Non-pigmented ciliary epithelial cell (primary cell): ENCODE measurements around the gene TINAG.

Experiments used
- DNase-seq: peaks from one replicate; pipeline ENCODE4 v3.0.0-alpha.2; 2010; ENCODE audit warnings: low read depth

TINAG gene, protein sequence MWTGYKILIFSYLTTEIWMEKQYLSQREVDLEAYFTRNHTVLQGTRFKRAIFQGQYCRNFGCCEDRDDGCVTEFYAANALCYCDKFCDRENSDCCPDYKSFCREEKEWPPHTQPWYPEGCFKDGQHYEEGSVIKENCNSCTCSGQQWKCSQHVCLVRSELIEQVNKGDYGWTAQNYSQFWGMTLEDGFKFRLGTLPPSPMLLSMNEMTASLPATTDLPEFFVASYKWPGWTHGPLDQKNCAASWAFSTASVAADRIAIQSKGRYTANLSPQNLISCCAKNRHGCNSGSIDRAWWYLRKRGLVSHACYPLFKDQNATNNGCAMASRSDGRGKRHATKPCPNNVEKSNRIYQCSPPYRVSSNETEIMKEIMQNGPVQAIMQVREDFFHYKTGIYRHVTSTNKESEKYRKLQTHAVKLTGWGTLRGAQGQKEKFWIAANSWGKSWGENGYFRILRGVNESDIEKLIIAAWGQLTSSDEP

DNA sequence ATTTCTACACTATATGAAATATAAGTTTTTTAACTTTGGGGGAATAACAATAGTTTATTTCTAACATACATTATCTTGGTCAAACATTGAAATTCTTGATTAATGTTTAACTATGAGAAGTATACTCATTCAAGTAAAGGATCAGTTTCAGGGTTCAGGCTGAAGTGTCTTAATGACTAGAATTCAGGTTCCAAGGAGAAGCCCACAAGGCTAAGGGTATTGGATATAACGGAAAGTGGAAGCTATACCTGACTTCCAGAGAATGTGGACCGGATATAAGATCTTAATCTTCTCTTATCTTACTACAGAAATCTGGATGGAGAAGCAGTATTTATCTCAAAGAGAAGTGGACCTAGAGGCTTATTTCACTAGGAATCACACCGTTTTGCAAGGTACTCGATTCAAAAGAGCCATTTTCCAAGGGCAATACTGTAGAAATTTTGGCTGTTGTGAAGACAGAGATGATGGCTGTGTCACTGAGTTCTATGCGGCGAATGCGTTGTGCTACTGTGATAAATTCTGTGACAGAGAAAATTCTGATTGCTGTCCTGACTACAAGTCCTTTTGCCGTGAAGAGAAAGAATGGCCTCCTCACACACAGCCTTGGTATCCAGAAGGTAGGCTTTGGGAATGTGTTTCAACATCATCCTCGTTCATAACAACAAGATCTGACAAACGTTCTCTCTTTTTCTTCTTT lies at the start of gene TINAG:
Gene TINAG (plus strand): TSS at position 153 of the 697 bp plus-strand sequence. CDS start 110 bp downstream, at position 263.
- no peak for DNase-seq

DNA sequence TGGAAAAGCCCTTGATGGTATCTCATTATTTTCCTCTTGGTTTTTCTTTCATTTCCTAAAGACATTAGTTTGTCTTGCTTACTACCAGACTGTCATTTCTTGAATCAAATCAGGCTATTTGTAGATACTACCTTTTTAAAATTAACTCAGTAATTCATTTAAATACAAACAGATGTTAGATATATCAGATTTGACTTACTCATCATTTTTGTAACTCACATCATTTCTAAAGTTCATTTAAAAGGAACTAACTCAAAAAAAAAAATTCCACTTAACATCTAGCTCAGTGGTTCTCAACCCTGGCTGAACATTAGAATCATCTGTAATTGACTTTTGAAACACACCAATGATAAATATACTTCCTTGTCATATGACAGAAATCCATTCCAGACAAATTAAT lies 48.2 kb upstream of the TINAG start:
- no peak for DNase-seq

DNA sequence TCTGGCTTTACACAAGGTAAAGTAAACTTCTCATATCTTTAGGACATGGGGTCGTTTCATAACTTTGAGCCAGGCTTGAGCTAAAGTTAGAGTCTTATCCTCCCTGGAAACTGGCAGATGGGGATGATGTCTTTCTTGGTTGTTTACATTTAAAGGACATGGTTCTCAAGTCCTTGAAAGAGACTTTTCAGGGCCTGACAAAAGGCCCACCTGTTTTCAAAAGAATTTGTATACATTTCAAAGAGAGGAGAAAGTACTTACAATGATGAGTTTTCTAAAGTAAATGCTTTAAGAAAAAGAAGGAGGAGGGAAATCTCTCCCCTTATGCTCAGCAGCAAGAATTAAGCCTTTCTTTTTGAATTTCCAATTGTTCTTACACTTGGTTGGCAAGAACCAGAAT lies 45.7 kb upstream of the TINAG start:
- no peak for DNase-seq

DNA sequence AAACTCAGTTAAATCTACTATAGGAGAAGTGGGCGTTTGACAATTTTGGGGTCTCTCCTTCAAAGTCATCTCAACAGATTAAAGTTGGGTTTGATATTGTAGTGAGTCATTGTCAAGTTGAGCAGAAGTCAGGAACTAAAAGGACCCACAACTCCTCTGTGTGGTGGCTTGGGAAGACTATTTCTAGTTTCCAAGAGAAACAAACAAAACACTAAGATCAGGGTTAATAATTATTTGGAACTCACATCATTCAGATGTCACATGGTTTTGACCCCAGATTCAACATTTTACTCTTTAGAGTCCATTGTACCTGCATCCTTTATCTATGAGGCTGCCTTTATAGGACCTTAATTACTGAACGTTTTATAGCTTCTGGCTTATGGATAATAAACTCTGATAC lies 45.3 kb upstream of the TINAG start:
- DNase-seq, result no peak

DNA sequence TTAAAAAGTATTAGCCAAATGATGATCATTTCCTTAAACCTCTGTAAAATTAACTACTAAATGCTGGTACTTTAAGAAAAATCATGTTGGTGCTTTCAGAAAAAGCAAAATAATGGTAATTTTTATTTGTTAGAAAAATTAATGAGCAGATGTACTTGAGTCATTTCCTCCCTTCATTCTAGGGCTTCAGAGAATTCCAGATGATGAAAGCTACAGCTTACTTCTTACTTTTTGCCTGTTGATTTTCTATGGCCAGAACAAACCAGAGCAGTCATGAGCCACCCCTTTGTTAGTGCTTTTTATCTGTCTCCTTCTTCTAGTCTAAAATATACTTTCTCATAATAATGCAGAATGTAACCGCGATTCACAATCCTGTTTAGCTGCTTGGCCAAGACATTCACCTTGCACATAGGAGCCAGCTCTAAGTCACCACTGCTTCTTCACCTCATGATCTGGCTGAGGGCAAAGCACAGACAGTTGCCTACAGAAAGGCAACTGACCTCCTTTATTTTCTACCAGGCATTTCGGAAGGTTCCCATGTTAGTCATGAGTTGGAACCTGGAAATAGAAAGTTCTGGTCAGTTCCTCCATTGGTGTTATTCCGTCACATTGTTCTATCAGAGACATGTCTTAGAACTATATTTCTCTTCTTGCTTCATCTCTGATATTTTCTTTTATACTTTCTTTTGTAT lies 43.5 kb upstream of the TINAG start:
- DNase-seq, result no peak

DNA sequence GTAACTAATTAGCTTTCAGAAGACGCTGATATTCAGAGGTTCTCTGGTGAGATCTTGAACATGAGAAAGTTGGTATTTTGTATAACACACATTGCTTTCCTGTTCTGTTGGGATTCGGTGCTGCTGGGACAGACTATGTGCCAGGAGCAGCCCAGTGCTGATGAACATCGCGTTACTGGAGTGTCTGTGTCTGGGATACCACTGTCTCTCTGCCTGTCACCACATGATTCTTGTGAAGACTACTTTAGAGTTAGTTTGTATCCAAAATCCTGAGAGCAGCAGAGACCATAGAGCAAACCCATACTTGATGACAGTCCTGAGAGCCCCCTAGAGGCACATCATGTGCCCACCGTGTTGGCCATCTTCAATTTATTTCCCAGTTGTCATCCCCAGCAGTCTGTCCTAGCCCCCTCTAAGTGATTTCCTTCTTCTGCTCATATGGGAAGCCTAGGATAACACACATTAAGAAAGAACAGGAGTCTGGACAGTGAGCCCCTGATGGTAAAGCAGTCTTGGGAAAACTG lies 41.8 kb upstream of the TINAG start:
- no peak for DNase-seq

DNA sequence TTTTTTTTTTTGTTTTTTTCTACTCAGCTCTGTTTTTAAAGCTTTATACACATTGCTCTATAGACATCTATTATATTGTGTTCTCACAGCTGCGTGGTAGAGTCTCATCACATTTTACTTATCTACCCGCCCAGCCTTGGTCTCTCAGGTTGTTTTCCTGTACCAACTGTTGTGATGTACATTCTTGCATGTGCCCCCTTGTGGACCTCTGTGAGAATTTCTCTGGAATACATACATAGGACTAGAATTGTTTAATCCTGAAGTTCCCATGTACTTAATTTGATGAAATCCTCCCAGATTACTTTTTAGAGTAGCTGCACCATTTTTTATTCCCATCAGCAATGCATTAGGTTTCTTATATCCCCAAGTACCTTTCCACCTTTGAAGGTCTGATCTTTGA lies 40.4 kb upstream of the TINAG start:
- no peak for DNase-seq

DNA sequence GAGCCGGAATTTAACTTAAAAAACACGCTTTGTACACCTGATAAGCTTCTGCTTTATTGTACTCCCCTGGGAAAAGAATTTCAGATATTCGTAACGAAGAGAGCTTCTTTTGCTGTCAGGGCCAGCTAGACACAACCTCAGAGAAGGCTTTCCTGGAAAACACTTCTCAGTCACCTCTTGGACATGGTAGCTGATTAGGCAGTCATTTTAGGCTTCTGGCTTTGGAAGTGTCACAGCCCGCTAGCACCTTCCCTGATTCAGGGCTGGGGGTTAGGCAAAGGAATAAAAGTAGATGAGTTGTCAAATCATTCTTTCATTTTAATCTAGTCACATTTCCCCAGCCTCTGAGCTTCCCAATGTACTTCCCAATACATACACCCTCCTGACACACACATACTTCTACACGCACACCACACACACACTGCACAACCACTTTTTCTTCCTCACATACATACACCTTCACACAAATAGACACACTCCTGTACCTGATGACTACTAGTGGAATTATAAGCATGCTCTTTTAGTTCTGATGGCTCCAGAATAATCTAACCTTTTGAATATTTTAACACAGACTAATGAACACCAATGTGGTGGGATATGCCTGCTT lies 34.9 kb upstream of the TINAG start:
- DNase-seq, result no peak

DNA sequence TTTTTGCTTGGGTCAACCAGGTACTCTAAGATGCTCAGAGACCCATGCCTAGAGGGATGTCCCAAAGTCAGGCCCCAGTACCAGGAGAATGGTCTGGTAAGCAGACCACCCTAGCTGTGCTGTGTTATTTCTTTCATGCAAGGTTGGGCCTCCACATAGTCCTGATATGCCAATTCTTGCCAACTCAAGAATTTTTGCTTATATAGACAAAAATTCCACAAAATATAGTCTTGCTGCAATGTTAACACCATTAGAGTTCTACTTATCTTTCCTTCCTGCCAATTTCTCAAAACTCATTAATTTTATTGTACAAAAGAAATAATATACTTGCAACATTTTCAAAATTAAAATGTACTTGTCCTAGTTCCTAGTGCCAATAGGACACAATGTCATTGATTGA lies 33.9 kb upstream of the TINAG start:
- no peak for DNase-seq

DNA sequence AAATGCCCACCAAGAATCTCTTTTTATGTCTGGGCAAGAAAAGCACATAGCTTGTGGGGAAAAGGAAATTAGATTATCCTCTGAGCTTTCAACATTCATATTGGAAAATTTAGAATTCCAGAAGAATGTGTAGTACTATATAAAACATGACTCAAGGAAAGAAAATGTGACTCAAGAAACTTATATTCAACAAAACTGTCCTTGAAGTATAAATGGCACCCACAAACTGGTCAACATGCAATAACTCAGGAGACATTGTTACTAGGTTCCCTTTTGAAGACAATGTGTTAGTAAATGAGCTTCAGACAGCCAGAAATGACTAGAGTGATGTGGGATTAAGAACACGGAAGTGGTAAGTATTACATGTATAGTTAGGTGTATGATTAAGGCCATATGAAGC lies 26.1 kb upstream of the TINAG start:
- peak; percentile 45 for DNase-seq

DNA sequence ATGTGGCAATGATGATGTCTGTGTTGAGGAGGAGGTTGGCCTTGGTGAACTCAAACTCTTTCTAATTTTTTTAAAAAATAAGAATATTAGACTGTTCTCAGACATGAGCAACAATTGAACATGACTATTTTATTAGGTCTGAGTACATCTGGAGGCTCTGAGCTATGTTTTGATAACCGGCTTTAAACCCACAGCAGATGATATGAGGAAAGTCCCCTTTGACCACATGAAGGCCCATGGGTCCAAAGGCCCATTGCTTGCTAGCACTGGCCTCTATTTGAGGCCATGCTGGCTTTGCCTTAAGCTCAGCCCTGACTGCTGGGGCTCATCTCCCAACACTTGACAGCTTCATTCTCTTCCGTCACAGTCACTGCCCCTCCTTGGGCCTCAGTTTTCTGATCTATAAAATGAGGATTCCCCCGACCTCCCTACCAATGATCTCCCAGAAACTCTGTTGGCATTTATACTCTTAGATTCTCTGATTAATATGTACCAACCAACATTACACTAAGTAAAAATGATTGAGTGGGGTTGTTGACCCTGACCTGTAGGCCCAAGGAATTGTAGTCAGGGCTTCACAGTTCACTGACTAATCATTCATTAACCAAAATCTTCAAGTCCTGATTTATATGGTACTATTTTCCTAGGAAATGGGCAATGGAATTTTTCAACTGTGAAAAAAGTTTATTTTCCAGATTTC lies 23.9 kb upstream of the TINAG start:
- no peak for DNase-seq

DNA sequence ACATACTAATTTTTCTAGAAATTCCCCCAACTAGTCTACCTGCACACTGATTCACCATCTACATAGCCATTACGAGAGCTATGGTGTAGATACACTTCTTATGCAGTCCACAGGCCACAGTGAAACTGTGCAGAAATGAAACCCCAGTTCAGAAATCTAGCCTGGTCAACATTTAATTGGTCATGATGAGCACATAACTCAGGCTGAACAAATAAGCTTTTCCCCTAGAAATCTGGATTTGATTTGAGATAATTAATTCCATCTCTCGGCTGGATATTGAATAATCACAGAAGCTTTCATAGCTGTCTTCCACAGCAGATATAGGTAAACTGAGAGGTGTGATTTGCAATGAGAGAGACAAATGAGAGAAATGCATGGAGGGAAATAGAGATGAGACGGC lies 22.6 kb upstream of the TINAG start:
- DNase-seq, result no peak

DNA sequence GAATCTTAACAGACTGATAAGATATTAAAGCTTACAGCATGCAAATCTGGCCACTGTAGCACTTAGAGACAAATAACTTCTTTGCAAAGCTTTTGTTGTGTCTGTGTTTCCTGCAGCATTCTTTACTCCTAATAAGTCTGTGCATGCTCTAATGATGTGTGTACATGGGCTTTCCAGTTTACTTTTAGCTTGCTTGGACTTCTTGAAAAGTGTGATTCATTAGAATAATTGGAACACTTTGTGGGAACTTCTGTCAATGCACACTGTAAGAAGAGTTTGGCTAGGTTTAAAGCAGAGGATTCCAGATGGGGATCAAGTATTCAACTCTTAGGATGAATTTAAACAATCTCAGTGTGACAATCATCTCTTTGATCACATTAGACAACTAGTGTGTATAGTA lies 22.1 kb upstream of the TINAG start:
- no peak for DNase-seq

DNA sequence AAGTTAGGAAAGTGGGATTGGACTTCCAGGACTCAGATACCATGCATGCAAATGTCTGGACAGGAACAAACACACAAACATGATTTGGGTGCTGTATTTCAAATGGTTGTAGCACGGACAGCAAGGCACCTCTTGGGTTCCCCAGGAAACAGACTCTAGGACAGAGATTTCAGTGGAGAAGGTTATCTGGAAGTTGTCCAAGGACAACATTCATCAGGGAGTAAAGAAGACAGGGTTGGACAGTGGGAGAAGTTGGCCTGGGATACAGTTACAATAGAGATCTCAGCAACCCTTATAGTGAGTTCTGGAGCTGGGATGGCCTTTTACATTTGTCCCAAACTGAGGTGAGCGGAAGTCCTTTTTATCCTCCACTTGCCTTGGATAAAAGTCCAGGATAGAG lies 19.8 kb upstream of the TINAG start:
- no peak for DNase-seq

DNA sequence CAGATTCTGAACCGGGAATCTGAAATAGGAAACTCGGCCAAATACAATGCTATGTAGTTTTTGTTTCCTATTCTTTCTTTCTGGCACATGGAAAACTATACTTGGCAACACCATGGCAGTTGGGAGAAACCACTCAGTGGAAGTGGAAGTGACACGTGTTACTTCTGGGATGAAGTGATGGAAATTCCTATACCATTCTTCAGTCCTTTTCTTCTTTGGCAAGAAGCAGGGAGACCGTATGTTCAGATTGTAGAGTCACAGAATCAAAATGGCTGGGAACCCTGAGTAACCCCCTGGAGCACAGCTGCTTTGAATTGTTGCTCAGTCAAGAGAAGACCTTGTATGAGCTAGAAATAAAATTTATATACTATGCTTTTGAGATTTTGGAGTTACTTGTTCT lies 18.8 kb upstream of the TINAG start:
- no peak for DNase-seq

DNA sequence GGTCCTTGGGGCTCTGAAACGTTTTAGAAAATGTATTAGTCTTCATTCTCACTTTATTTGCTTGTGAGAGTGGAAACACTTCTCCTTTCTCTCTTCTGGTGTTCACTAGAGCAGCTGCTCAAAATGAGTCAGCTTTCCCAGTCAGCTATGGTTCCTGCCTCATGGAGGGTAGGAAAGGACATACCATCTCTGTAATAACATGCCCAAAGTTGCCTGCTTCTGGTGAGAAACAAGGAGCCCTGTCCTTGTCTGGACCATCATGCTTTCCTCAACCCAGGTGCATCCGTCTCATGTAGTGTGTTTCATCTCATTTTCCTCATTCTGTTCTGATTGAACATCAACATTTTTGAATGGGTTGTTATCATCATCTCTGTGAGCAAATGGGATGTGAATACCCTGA lies 17.1 kb upstream of the TINAG start:
- DNase-seq, result peak; percentile 48

DNA sequence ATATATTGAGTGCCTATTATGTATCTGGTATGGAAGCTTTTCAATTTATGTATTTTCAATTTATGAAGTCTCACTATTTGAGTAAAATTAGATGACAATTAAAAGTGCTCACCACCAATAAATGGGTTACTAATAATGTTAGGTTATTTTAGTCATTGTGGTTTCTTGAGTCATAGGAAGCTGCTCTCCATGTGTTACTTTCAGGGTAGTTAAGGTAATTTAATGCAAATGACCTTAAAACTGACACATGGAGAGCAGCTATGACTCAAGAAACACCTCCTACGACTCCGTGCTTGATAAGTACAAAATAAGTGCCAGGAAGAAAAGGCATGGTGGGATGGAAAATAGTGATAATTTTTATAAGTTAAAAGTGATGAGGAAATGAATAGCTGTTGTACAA lies 16.5 kb upstream of the TINAG start:
- no peak for DNase-seq

DNA sequence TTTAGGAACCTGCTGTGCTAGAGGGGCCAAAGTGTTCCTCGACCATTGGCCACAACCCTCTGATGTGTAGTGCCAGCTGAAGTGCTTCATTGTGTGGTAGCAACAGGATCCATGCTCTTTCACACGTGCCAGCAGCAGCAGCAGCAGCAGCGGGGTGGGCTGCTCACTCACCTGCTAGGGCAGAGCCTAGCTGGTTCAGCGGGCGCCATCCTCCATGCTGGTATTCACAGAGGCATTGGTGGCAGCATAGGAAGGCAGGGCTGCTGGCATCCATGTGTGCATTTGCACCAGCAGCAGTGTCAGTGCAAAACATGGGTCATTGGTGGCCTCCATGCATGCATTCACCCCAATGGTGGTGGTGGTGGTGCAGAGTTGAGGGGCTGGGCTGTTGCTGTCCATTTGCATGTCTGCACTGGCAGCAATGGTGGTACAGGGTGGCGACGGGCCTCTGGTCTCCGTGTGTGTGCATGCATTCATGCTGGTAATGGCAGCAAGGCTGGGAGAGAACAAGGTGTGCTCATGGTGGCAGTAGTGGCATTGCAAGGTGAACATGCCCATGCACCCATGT lies 13.2 kb upstream of the TINAG start:
- DNase-seq, result no peak

DNA sequence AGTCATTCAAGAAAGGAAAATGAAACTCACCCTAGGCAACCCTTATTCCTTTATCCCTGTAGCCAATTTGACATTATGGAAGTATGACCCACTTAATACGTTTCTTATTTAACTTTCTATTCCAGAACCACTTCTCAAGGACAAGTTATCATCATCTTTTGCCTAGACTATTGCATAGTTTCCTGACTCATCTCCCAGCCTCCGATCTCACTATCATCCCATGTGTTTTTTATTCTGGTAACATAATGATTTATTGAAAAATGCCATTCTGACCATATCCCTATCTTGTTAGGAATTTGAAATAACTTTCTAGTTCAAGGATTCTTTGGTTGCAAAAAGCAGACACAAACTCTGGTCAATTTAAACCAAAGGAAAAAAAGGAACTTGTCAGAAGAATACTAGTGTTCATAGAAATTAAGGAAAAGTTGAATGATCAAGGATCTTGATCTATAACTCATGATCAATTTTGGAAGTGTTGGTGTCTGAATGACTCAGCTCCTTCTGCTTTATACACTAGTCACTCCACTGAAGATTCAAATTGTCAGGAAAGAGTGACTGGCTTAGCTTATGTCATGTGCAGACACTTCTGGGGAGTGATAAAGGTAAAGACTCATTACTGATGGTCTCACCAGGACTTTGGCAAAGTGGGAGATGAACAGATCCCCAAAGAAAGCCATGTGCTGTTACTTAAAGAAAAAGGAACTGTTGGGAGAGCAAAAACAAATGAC lies 8.5 kb upstream of the TINAG start:
- no peak for DNase-seq

DNA sequence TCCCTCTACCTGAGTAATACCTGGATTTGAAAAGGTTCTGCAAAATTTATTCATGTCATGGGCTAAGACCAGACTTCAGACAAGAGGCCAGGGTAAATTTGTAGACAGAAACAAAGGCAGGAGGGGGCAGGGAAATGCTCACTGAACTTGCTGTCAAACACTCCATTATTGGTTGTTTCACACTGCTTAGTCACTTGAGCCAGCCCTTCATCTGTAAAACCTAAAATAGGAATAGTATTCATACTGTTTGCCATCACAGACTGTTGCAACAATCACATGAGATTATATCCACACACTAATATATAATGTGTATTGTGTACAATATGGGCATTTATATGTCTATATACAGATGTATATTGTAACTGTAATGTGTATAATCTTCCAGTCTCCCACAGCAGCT lies 6.5 kb upstream of the TINAG start:
- no peak for DNase-seq

DNA sequence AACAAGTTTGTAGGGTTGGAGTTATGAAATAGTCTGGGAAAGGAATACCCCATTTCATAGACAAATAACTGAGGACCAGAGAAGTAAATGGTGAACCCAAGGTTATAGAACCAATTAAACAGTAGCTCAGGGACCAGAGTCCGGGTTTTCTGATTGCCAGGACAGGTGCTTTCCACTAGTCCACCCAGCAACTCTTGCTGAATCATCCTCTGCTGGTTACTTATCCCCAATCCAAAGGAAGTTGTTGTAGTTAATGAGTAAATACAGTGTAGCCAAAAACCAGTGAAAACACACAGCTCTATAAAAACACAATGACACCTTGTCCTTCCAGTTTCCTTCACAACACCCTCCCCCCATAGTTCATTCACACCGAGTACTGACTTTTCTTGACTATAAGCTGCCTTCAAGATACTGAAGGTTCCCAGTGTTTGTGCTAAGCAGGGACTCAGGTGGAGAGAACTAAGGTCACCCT lies 766 bp upstream of the TINAG start:
- no peak for DNase-seq
